Progenitor cell of endocrine pancreas (in vitro differentiated cells): Measurements from ENCODE around the gene ZFP64. TPM values are rescaled to one million over a fixed set of nuclear protein-coding genes. Genes with fewer than 3 reads are reported as not detected.

Source experiments
- DNase-seq: peaks from one replicate; pipeline ENCODE4 v3.0.0; 2021; ENCODE audit warnings: low spot score; ENCODE audit not compliant: unreplicated experiment
- H3K27ac Mint-ChIP-seq: 2 replicates; pipeline ENCODE4 v1.8.0; 2021; ENCODE audit warnings: mild to moderate bottlenecking, moderate library complexity, mixed read lengths
- H3K27me3 Mint-ChIP-seq: 2 replicates; pipeline ENCODE4 v1.8.0; 2021; ENCODE audit warnings: mixed read lengths
- H3K36me3 Mint-ChIP-seq: 2 replicates; pipeline ENCODE4 v1.8.0; 2022; ENCODE audit warnings: mixed read lengths; ENCODE audit not compliant: insufficient read depth
- H3K4me1 Mint-ChIP-seq: 2 replicates; pipeline ENCODE4 v1.8.0; 2021; ENCODE audit warnings: low read depth, mixed read lengths
- H3K4me3 Mint-ChIP-seq: 2 replicates; pipeline ENCODE4 v1.8.0; 2021; ENCODE audit warnings: low read depth, mild to moderate bottlenecking, moderate library complexity, mixed read lengths
- H3K9me3 Mint-ChIP-seq: 2 replicates; pipeline ENCODE4 v1.8.0; 2021; ENCODE audit warnings: low read depth, mixed read lengths
- CTCF ChIP-seq: fragments of 200-600 bp; sonication (generic); IDR thresholded peaks from one replicate; pipeline ENCODE4 v1.5.0; 2021; ENCODE audit warnings: antibody characterized with exemption, mild to moderate bottlenecking; ENCODE audit not compliant: unreplicated experiment
- total RNA-seq: library from RNA; stranded (reverse); gene quantifications from 2 replicates; pipeline ENCODE4 v1.2.1, GENCODE V29; 2021

The ZFP64 gene
- total RNA-seq, 1 donor from 2014 or later, result 26.9 TPM

GRCh38 chr20:52118016-52118623 lies 73.5 kb downstream of the ZFP64 start:
- TF ChIP-seq CTCF, result no peak
- DNase-seq, result no peak
- Mint-ChIP-seq H3K4me3 (no peak overlapping the region), H3K27me3 (no peaks in the 10 kb centered on the region), H3K27ac (no peak overlapping the region), H3K4me1 (no peaks in the 10 kb centered on the region), H3K9me3 (no peaks in the 10 kb centered on the region), H3K36me3 (peaks cover 8% of the 10 kb centered on the region)

GRCh38 chr20:52110456-52110855 lies 81.1 kb downstream of the ZFP64 start:
- no peaks in the 10 kb centered on the region for H3K9me3 Mint-ChIP-seq
- peak overlapping the region; percentile 40 for H3K27ac Mint-ChIP-seq
- H3K27me3 Mint-ChIP-seq, result peaks cover 8% of the 10 kb centered on the region
- peaks cover 1% of the 10 kb centered on the region for H3K4me1 Mint-ChIP-seq
- DNase-seq, result no peak
- H3K36me3 Mint-ChIP-seq, result peaks cover 3% of the 10 kb centered on the region
- TF ChIP-seq CTCF, result no peak
- no peak overlapping the region for H3K4me3 Mint-ChIP-seq

GRCh38 chr20:52105442-52106422 lies 85.8 kb downstream of the ZFP64 start:
- H3K4me1 Mint-ChIP-seq, result peaks cover 11% of the 10 kb centered on the region
- peak; percentile 47 for TF ChIP-seq CTCF
- no peaks in the 10 kb centered on the region for H3K9me3 Mint-ChIP-seq
- H3K27me3 Mint-ChIP-seq, result peaks cover 35% of the 10 kb centered on the region
- peak; percentile 38 for DNase-seq
- H3K4me3 Mint-ChIP-seq, result peak overlapping the region; percentile 71
- no peak overlapping the region for H3K27ac Mint-ChIP-seq
- peaks cover under 1% of the 10 kb centered on the region for H3K36me3 Mint-ChIP-seq

DNA sequence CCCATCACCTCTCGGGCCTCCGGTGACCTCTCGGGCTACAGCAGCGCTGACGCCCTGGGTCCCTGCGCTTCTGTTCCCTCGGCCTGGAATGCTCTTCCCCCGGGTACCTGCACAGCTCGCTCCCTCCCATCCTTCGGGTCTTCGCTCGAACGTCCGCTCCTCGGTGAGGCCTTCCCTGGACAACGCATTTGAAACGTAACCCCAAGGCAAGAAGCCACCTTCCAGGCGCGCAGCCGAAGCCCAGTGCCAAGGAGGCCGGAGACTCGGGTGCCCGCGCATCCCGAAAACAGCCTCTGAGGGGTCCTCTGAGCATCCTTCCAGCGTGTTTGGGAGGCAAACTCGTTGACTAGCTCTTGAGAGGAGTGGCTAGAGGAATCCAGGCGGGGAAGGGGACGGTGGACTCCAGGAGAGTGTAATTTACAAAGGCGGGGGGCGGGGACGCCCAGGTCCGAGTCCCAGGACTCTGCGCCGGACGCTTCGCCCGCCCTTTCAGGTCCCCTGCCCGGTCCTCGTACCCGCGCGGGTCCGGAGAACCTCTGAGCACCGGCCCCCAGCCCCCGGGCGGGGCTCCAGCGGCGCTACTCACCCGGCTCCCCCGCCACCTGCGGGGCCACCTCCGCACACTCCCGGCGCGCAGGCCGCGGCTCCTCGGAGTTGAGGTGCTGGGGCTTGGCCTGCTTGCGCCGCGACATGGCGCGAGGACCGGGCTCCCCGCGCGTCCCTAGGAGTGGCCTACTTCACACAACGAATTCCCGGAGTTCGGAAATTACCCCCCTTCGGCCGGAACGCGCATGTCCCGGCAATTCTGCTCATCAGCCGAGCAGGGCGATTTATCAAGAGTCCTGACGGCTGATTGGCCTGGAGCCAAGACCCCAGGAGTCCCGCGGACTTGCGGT lies 86.8 kb downstream of the ZFP64 start:
- peak; percentile 31 for DNase-seq
- Mint-ChIP-seq H3K36me3 (no peaks in the 10 kb centered on the region), H3K4me1 (peaks cover 11% of the 10 kb centered on the region), H3K9me3 (no peaks in the 10 kb centered on the region), H3K4me3 (peak overlapping the region; percentile 74), H3K27ac (no peak overlapping the region), H3K27me3 (peaks cover 35% of the 10 kb centered on the region)
- TF ChIP-seq CTCF, result no peak
